ACC112 (cell line): ENCODE measurements around the gene TEKT2.
A peak's percentile ranks its signal among the peaks of the same experiment; 100 is the strongest.

ENCODE experiments used
- H2AFZ ChIP-seq: fragments of 200-600 bp; sonication (generic); one replicate; pipeline ENCODE4 v1.6.0; 2017; ENCODE audit warnings: antibody characterized with exemption, low read length; ENCODE audit not compliant: unreplicated experiment
- H3K27ac ChIP-seq: fragments of 200-600 bp; sonication (generic); 2 replicates; pipeline ENCODE4 v1.5.1; 2014; ENCODE audit warnings: low read depth, mild to moderate bottlenecking, antibody characterized with exemption, low read length, moderate library complexity
- H3K27me3 ChIP-seq: fragments of 200-600 bp; sonication (generic); 2 replicates; pipeline ENCODE4 v1.6.1; 2014; ENCODE audit warnings: mild to moderate bottlenecking, antibody characterized with exemption, low read length, moderate library complexity, mixed read lengths; ENCODE audit not compliant: insufficient read depth
- H3K36me3 ChIP-seq: fragments of 200-600 bp; sonication (generic); 2 replicates; pipeline ENCODE4 v1.6.1; 2016; ENCODE audit warnings: mild to moderate bottlenecking, antibody characterized with exemption, low read length, moderate library complexity, mixed read lengths; ENCODE audit not compliant: insufficient read depth
- H3K4me1 ChIP-seq: fragments of 200-600 bp; sonication (generic); one replicate; pipeline ENCODE4 v1.6.1; 2016; ENCODE audit warnings: low read length, mixed read lengths; ENCODE audit not compliant: insufficient read depth, unreplicated experiment, control insufficient read depth
- H3K4me3 ChIP-seq: fragments of 200-600 bp; sonication (generic); 2 replicates; pipeline ENCODE4 v1.5.1; 2014; ENCODE audit warnings: mild to moderate bottlenecking, low read depth, low read length
- H3K79me2 ChIP-seq: fragments of 200-600 bp; sonication (generic); one replicate; pipeline ENCODE4 v1.6.0; 2016; ENCODE audit warnings: low read length; ENCODE audit not compliant: control insufficient read depth, unreplicated experiment, insufficient read depth

TEKT2 gene

GRCh38 chr1:36133484-36133883 is 49.6 kb downstream of the TEKT2 start:
- no peak overlapping the region for H2AFZ ChIP-seq
- H3K4me1 ChIP-seq: peaks cover 48% of the 10 kb centered on the region
- no peak overlapping the region for H3K4me3 ChIP-seq
- H3K79me2 ChIP-seq: no peaks in the 10 kb centered on the region
- H3K27me3 ChIP-seq: no peaks in the 10 kb centered on the region
- H3K36me3 ChIP-seq: peaks cover 6% of the 10 kb centered on the region; the same call in 1 of the 2 replicates
- peak overlapping the region; percentile 83 for H3K27ac ChIP-seq

DNA sequence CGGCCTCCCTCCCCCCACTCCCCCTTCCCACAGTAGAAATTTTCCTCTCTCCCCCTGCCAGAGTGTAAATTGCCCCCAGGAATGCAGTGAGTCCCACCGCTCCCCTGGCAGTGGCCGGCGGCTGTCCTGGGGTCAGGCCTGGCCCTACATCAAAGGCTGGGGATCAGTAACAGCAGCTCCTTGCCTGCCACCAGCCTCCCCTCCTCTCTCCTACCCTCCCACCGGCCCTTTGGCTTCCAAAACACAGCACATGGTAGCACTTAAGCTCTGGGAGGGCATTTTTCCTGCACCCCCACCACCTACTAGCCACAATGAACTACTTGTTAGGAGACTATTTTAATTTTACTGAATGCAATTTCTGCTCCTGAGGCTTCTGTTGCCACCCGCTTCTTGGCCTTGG is 50.1 kb downstream of the TEKT2 start:
- Histone ChIP-seq H3K27me3 (no peaks in the 10 kb centered on the region), H3K36me3 (peaks cover 6% of the 10 kb centered on the region; the same call in 1 of the 2 replicates), H3K4me3 (no peak overlapping the region), H3K4me1 (peaks cover 48% of the 10 kb centered on the region), H3K27ac (peak overlapping the region; percentile 83), H2AFZ (no peak overlapping the region), H3K79me2 (no peaks in the 10 kb centered on the region)

DNA sequence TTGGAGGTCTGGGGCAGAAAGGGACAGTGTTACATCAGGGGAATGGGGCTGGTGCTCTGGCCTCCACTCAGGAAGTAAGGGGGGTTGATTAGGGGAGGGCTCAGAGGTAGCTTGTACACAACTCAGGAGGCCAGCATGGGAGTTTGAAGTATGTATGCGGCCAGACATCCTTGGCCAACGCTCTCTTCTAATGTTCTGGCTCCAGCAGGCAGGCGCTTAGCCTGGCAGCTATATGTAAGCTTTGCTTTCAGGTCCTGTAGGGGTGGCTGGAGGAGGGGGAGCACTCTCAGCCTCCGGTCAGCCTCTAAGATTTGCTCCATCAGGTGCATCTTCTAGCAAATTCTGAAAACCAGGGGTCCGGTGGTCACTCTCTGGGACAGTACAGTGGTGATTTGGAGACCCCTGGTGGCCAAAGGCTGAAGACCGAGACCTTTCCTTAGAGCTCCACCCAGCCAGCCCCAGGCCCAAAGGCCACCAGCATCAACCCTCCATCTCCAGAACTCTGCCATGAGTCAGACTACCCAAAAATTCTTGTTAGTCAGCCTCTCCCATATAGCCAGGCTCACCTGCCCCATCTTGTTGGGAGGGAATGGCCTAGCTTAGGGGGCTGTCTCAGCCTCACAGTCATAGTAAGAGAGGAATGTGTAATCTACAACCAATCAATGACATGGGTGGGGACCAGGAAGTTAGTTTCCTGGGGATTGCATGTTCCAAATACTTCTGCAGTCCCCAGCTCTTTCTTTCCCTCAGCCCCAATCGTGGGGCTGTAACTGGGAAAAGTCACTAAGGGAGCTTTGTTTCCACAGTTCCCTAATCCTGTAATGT is 50.8 kb downstream of the TEKT2 start:
- Histone ChIP-seq H3K27ac (peak overlapping the region; percentile 83), H3K27me3 (no peaks in the 10 kb centered on the region), H3K4me1 (peaks cover 48% of the 10 kb centered on the region), H3K4me3 (no peak overlapping the region), H3K79me2 (peaks cover 6% of the 10 kb centered on the region), H2AFZ (no peak overlapping the region), H3K36me3 (peaks cover 6% of the 10 kb centered on the region; the same call in 1 of the 2 replicates)

- peaks cover 12% of the 10 kb centered on the region for H3K79me2 ChIP-seq
- H3K36me3 ChIP-seq: peaks cover 6% of the 10 kb centered on the region; the same call in 1 of the 2 replicates
- H3K4me1 ChIP-seq: peaks cover 53% of the 10 kb centered on the region
- peak overlapping the region; percentile 83 for H3K27ac ChIP-seq
- H3K27me3 ChIP-seq: no peaks in the 10 kb centered on the region
- H2AFZ ChIP-seq: no peak overlapping the region
- H3K4me3 ChIP-seq: no peak overlapping the region
Observed at GRCh38 chr1:36135330-36135667, 51.4 kb downstream of the TEKT2 start.

GRCh38 chr1:36135796-36136195 is 51.9 kb downstream of the TEKT2 start:
- Histone ChIP-seq H3K27ac (peak overlapping the region; percentile 83), H3K27me3 (no peaks in the 10 kb centered on the region), H3K4me3 (no peak overlapping the region), H2AFZ (no peak overlapping the region), H3K79me2 (peaks cover 15% of the 10 kb centered on the region), H3K4me1 (peaks cover 58% of the 10 kb centered on the region), H3K36me3 (peaks cover 6% of the 10 kb centered on the region; the same call in 1 of the 2 replicates)

GRCh38 chr1:36136535-36136934 is 52.6 kb downstream of the TEKT2 start:
- Histone ChIP-seq H3K4me1 (peaks cover 58% of the 10 kb centered on the region), H2AFZ (no peak overlapping the region), H3K36me3 (peaks cover 6% of the 10 kb centered on the region; the same call in 1 of the 2 replicates), H3K27me3 (no peaks in the 10 kb centered on the region), H3K4me3 (no peak overlapping the region), H3K79me2 (peaks cover 21% of the 10 kb centered on the region), H3K27ac (peak overlapping the region; percentile 83)

GRCh38 chr1:36137226-36137625 is 53.3 kb downstream of the TEKT2 start:
- H3K27ac ChIP-seq: peak overlapping the region; percentile 83
- no peak overlapping the region for H2AFZ ChIP-seq
- peaks cover 6% of the 10 kb centered on the region; the same call in 1 of the 2 replicates for H3K36me3 ChIP-seq
- peaks cover 25% of the 10 kb centered on the region for H3K79me2 ChIP-seq
- peaks cover 58% of the 10 kb centered on the region for H3K4me1 ChIP-seq
- H3K27me3 ChIP-seq: no peaks in the 10 kb centered on the region
- H3K4me3 ChIP-seq: no peak overlapping the region

GRCh38 chr1:36137776-36138175 is 53.9 kb downstream of the TEKT2 start:
- Histone ChIP-seq H2AFZ (no peak overlapping the region), H3K79me2 (peaks cover 30% of the 10 kb centered on the region), H3K4me3 (no peak overlapping the region), H3K4me1 (peaks cover 58% of the 10 kb centered on the region), H3K36me3 (peaks cover 6% of the 10 kb centered on the region; the same call in 1 of the 2 replicates), H3K27ac (peak overlapping the region; percentile 83), H3K27me3 (no peaks in the 10 kb centered on the region)
